ENCODE data around the gene GFER. TPM values are rescaled to one million over a fixed set of nuclear protein-coding genes. Genes with fewer than 3 reads are reported as not detected.
A peak's percentile ranks its signal among the peaks of the same experiment; 100 is the strongest.
"Not testable (repeated sequence)": the region's sequence is repeated elsewhere in the genome, so short reads cannot be mapped to it uniquely, and the experiment has no call there.

GFER gene
- total RNA-seq, 1 donor from 2014 or later = 32.7 TPM

DNA sequence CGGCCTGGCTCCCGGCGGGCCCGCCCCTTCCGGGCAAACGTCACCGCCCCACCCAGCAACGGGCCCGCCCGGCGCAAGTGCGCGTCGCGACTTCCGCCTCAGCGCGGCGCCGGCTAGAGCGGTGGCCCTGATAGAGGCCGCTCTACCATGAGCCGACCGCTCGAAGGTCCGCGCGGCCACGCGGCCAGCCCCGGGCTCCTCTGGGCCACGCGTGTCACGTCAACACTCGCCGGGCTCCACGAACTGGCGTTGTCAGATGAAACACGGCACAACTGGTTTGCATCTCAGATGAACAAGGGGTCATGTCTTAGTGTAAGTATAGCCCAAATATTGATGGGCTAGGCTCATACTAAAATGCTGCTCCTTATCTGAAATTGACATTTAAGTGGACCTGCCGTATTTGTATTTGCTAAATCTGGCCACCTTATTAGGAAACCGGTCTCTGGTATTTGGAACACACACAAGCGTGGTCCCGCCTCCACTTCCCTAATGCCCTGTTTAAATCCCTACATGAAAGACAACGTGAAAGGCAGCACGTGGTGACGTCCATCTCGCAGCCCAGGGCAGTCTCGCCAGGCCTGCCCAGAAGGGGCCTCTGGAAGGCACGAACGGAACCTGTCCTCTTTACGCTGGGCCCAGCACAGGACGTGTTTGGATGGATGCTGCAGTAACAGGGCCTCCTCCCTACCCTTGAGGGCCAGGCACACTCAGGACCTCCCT lies 26.0 kb downstream of the GFER start, which contains the start of gene ZNF598:
Gene ZNF598 (minus strand): TSS at position 31 of the 720 bp plus-strand sequence.
- TF ChIP-seq, protein P1, sequence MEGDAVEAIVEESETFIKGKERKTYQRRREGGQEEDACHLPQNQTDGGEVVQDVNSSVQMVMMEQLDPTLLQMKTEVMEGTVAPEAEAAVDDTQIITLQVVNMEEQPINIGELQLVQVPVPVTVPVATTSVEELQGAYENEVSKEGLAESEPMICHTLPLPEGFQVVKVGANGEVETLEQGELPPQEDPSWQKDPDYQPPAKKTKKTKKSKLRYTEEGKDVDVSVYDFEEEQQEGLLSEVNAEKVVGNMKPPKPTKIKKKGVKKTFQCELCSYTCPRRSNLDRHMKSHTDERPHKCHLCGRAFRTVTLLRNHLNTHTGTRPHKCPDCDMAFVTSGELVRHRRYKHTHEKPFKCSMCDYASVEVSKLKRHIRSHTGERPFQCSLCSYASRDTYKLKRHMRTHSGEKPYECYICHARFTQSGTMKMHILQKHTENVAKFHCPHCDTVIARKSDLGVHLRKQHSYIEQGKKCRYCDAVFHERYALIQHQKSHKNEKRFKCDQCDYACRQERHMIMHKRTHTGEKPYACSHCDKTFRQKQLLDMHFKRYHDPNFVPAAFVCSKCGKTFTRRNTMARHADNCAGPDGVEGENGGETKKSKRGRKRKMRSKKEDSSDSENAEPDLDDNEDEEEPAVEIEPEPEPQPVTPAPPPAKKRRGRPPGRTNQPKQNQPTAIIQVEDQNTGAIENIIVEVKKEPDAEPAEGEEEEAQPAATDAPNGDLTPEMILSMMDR (IDR thresholded peaks at IDR 0.05; ENCODE audit: insufficient read depth, low read length, poor library complexity, severe bottlenecking) = no peak
- no peak for DNase-seq (ENCODE audit: low read depth)
- Histone ChIP-seq H3K4me3 (ENCODE audit: low read depth, low read length) (peak within 1 kb of the TSS; percentile 74), H3K27me3 (ENCODE audit: control insufficient read depth, insufficient read depth, low read length) (no peaks in the 10 kb centered on the region), H3K36me3 (ENCODE audit: control insufficient read depth, insufficient read depth, low read length) (peaks cover 1% of the 10 kb centered on the region)

GRCh38 chr16:2011726-2012125 lies 27.7 kb downstream of the GFER start:
- DNase-seq (ENCODE audit: low read depth); H3K36me3 ChIP-seq (ENCODE audit: control insufficient read depth, insufficient read depth, low read length); H3K27me3 ChIP-seq (ENCODE audit: control insufficient read depth, insufficient read depth, low read length); H3K4me3 ChIP-seq (ENCODE audit: low read depth, low read length): not testable (repeated sequence)

DNA sequence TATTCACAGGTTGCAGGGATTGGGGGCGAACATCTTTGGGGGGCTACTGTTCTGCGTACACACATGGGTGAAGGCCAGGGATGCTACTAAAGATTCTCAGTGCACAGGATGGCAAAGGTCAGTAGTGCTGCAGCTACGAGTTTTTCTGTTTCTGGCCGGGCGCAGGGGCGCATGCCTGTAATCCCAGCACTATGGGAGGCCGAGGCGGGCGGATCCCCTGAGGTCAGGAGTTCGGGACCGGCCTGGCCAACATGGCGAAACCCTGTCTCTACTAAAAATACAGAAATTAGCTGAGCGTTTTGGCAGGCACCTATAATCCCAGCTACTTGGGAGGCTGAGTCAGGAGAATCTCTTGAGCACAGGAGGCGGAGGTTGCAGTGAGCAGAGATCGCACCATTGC lies 29.5 kb downstream of the GFER start:
- no peak for DNase-seq (ENCODE audit: low read depth)
- no peak overlapping the region for H3K4me3 ChIP-seq (ENCODE audit: low read depth, low read length)
- H3K27me3 ChIP-seq (ENCODE audit: control insufficient read depth, insufficient read depth, low read length) = no peaks in the 10 kb centered on the region
- no peaks in the 10 kb centered on the region for H3K36me3 ChIP-seq (ENCODE audit: control insufficient read depth, insufficient read depth, low read length)
- TF ChIP-seq, protein P1 (IDR thresholded peaks at IDR 0.05; ENCODE audit: insufficient read depth, low read length, poor library complexity, severe bottlenecking) = no peak

- TF ChIP-seq, protein P1 (IDR thresholded peaks at IDR 0.05; ENCODE audit: insufficient read depth, low read length, poor library complexity, severe bottlenecking) = no peak
- Histone ChIP-seq H3K36me3 (ENCODE audit: control insufficient read depth, insufficient read depth, low read length) (no peaks in the 10 kb centered on the region), H3K27me3 (ENCODE audit: control insufficient read depth, insufficient read depth, low read length) (peaks cover 16% of the 10 kb centered on the region), H3K4me3 (ENCODE audit: low read depth, low read length) (no peak overlapping the region)
- no peak for DNase-seq (ENCODE audit: low read depth)
Measured at GRCh38 chr16:2015117-2015946, 31.3 kb downstream of the GFER start.

DNA sequence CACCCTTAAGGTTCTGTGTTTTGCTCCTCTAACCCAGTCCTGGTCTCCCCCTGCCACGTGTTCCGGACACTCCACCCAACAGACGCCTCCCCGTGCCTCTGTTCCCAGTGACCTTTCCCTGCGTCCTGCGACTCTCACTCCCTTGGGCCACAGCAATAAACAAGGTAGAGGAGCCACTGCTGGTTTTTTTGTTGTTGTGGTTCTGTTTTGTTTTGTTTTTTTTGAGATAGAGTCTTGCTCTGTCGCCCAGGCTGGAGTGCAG lies 31.9 kb downstream of the GFER start:
- Histone ChIP-seq H3K36me3 (ENCODE audit: control insufficient read depth, insufficient read depth, low read length) (no peaks in the 10 kb centered on the region), H3K27me3 (ENCODE audit: control insufficient read depth, insufficient read depth, low read length) (peaks cover 21% of the 10 kb centered on the region), H3K4me3 (ENCODE audit: low read depth, low read length) (no peak overlapping the region)
- no peak for DNase-seq (ENCODE audit: low read depth)
- TF ChIP-seq, protein P1 (IDR thresholded peaks at IDR 0.05; ENCODE audit: insufficient read depth, low read length, poor library complexity, severe bottlenecking) = no peak

- no peak overlapping the region for H3K4me3 ChIP-seq (ENCODE audit: low read depth, low read length)
- no peaks in the 10 kb centered on the region for H3K36me3 ChIP-seq (ENCODE audit: control insufficient read depth, insufficient read depth, low read length)
- no peak for DNase-seq (ENCODE audit: low read depth)
Measured at GRCh38 chr16:2016407-2016922, 32.5 kb downstream of the GFER start.

More at GRCh38 chr16:2016407-2016922, 32.5 kb downstream of the GFER start:
- peaks cover 24% of the 10 kb centered on the region for H3K27me3 ChIP-seq (ENCODE audit: control insufficient read depth, insufficient read depth, low read length)
- TF ChIP-seq, protein P1 (IDR thresholded peaks at IDR 0.05; ENCODE audit: insufficient read depth, low read length, poor library complexity, severe bottlenecking) = peak; percentile 45

All from kidney epithelial cell (primary cell).